HG03520 (cell line): Measurements from ENCODE around the gene LPCAT1.

Experiments
- ATAC-seq: cut with Tn5 transposase; IDR thresholded peaks from one replicate; pipeline ENCODE4 v1.9.1; 2021; ENCODE audit warnings: mild to moderate bottlenecking, moderate library complexity; ENCODE audit not compliant: unreplicated experiment

Gene LPCAT1

GRCh38 chr5:1414311-1415058 is 109.3 kb downstream of the LPCAT1 start:
- ATAC-seq: no peak

- no peak for ATAC-seq
Observed at GRCh38 chr5:1413611-1414241, 110.0 kb downstream of the LPCAT1 start.

GRCh38 chr5:1413211-1413610 is 110.5 kb downstream of the LPCAT1 start:
- no peak for ATAC-seq

GRCh38 chr5:1412621-1413020 is 111.1 kb downstream of the LPCAT1 start:
- ATAC-seq: no peak

GRCh38 chr5:1412163-1412562 is 111.6 kb downstream of the LPCAT1 start:
- no peak for ATAC-seq
